ENCODE results near the gene AHCYL2. TPM values are rescaled to one million over a fixed set of nuclear protein-coding genes. Genes with fewer than 3 reads are reported as not detected.

AHCYL2 gene
- total RNA-seq, 4 donors from 2014 or later = 22.7 to 41.0 (median 35.7) TPM

GRCh38 chr7:129341816-129342806 is 117.3 kb downstream of the AHCYL2 start:
- Histone ChIP-seq H3K27ac (peak overlapping the region; percentile 39 to 78 (median 54)), H3K27me3 (no peaks in the 10 kb centered on the region), H3K9me3 (no peaks in the 10 kb centered on the region), H3K36me3 (no peaks in the 10 kb centered on the region), H3K4me1 (peaks cover 26 to 41% of the 10 kb centered on the region in 2 donors), H3K4me3 (peak overlapping the region in 2 of 4 donors; percentile 13 to 14)
- intact Hi-C loops (cut with DNase I; ENCODE audit: low total_unique reads) (loop anchor here (2.0 to 10.0 kb wide), 3 partner anchors 45 to 273 kb away; partner anchors contain the start of gene NRF1), in situ Hi-C loops (cut with MboI; ENCODE audit: low sequenced_read_pairs in 4 of 4) (no loop called here)
- DNase-seq (no peak), ATAC-seq (peak; percentile 29 to 55)
- TF ChIP-seq, protein P1, sequence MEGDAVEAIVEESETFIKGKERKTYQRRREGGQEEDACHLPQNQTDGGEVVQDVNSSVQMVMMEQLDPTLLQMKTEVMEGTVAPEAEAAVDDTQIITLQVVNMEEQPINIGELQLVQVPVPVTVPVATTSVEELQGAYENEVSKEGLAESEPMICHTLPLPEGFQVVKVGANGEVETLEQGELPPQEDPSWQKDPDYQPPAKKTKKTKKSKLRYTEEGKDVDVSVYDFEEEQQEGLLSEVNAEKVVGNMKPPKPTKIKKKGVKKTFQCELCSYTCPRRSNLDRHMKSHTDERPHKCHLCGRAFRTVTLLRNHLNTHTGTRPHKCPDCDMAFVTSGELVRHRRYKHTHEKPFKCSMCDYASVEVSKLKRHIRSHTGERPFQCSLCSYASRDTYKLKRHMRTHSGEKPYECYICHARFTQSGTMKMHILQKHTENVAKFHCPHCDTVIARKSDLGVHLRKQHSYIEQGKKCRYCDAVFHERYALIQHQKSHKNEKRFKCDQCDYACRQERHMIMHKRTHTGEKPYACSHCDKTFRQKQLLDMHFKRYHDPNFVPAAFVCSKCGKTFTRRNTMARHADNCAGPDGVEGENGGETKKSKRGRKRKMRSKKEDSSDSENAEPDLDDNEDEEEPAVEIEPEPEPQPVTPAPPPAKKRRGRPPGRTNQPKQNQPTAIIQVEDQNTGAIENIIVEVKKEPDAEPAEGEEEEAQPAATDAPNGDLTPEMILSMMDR (IDR thresholded peaks at IDR 0.05 in 4 of 5, conservative IDR thresholded peaks at IDR 0.05 in 1 of 5) = no peak
- TF ChIP-seq POLR2A (IDR thresholded peaks at IDR 0.05) = no peak

DNA sequence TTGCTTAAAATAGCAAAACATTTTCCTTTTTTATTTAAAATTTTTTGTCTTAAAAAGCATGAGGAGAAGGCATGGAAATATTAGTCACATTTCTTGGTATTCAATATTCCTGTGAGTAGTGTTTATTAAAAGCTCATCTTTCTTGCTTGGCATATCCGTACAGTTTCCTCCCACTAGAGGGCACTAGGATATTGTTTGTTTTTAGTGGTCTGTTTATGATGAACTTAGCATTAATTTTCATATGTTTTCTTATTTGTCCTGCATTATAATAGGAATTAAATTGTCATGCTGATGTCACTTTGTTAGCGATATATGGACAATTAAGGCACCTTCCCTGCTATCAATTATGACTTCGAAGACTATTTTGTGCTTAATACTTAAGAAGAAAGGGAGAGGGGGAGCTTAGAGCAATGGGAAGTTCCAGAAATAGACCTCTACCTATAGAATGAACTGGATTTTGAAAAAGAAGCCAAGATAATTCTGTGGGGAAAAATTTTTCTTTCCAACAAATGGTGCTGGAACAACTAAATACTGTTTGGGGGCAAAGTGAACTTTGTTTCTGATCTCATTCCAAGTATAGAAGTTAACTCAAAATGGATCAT is 118.4 kb downstream of the AHCYL2 start:
- Histone ChIP-seq H3K36me3 (no peaks in the 10 kb centered on the region), H3K27ac (peak overlapping the region; percentile 1 to 78 (median 52)), H3K27me3 (no peaks in the 10 kb centered on the region), H3K9me3 (no peaks in the 10 kb centered on the region), H3K4me3 (no peak overlapping the region), H3K4me1 (peaks cover 37 to 52% of the 10 kb centered on the region in 2 donors)
- intact Hi-C loops (cut with DNase I; ENCODE audit: low total_unique reads) (loop anchor here (2.0 to 10.0 kb wide), 3 partner anchors 44 to 272 kb away; partner anchors contain the start of gene NRF1), in situ Hi-C loops (cut with MboI; ENCODE audit: low sequenced_read_pairs in 4 of 4) (no loop called here)
- TF ChIP-seq, protein P1 (IDR thresholded peaks at IDR 0.05 in 4 of 5, conservative IDR thresholded peaks at IDR 0.05 in 1 of 5) = peak; percentile 58 to 79 (median 65)
- TF ChIP-seq POLR2A (IDR thresholded peaks at IDR 0.05) = no peak
- ATAC-seq (peak; percentile 77 to 81), DNase-seq (peak in 1 of 2 donors; percentile 7)

DNA sequence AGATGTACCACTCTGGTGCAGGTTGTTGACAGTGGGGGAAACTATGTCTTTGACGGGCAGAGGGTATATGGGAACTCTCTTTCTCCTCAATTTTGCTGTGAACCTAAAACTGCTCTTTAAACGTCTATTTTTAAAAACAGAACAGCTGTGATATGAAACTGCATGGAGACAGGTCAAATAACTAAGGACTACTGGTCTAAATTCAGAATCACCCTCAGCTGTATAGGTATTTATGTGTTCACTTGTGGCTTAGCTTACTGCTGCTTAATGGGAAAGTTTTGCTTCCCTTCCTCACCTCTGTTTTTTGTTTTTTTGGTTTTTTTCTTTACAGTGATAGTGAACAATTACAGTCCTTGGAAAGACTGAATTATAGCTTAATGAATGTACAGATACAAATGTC is 122.5 kb downstream of the AHCYL2 start:
- no peaks in the 10 kb centered on the region for H3K27me3 ChIP-seq
- H3K9me3 ChIP-seq = no peaks in the 10 kb centered on the region
- H3K4me1 ChIP-seq = peaks cover 41 to 42% of the 10 kb centered on the region in 2 donors
- TF ChIP-seq, protein P1 (IDR thresholded peaks at IDR 0.05 in 4 of 5, conservative IDR thresholded peaks at IDR 0.05 in 1 of 5) = no peak
- TF ChIP-seq POLR2A (IDR thresholded peaks at IDR 0.05) = no peak
- DNase-seq = no peak
- no peak overlapping the region for H3K4me3 ChIP-seq
- H3K27ac ChIP-seq = peak overlapping the region in 3 of 4 donors; percentile 29 to 49 (median 43)
- peak in 1 of 2 donors; percentile 57 for ATAC-seq
- in situ Hi-C loops (cut with MboI; ENCODE audit: low sequenced_read_pairs in 4 of 4) = no loop called here
- intact Hi-C loops (cut with DNase I; ENCODE audit: low total_unique reads) = loop anchor here (10.0 kb wide), 1 partner anchor 267 kb away; the partner anchor contains the start of gene NRF1
- H3K36me3 ChIP-seq = no peaks in the 10 kb centered on the region

- ATAC-seq = no peak
- in situ Hi-C loops (cut with MboI; ENCODE audit: low sequenced_read_pairs in 4 of 4) = no loop called here
- intact Hi-C loops (cut with DNase I; ENCODE audit: low total_unique reads) = loop anchor here (10.0 kb wide), 1 partner anchor 267 kb away; the partner anchor contains the start of gene NRF1
- Histone ChIP-seq H3K9me3 (no peaks in the 10 kb centered on the region), H3K27me3 (no peaks in the 10 kb centered on the region), H3K4me3 (no peak overlapping the region), H3K27ac (peak overlapping the region in 3 of 4 donors; percentile 29 to 49 (median 43)), H3K4me1 (peaks cover 32 to 34% of the 10 kb centered on the region in 2 donors), H3K36me3 (no peaks in the 10 kb centered on the region)
- no peak for TF ChIP-seq POLR2A (IDR thresholded peaks at IDR 0.05)
- TF ChIP-seq, protein P1 (IDR thresholded peaks at IDR 0.05 in 4 of 5, conservative IDR thresholded peaks at IDR 0.05 in 1 of 5) = no peak
- DNase-seq = no peak
Observed at GRCh38 chr7:129348023-129348740, 123.4 kb downstream of the AHCYL2 start.

Data from gastrocnemius medialis (tissue), 4 donors.